Measurements from ENCODE around the gene AP1B1. TPM values are rescaled to one million over a fixed set of nuclear protein-coding genes. Genes with fewer than 3 reads are reported as not detected.
"Not testable (repeated sequence)": the region's sequence is repeated elsewhere in the genome, so short reads cannot be mapped to it uniquely, and the experiment has no call there.

The AP1B1 gene
- total and polyA plus RNA-seq, 2 of the 8 experiments (the other 6 are each of a cell fraction or from before 2014, with no cell fraction given) = 64.2 to 86.8 TPM

GRCh38 chr22:29408940-29409339, 20.6 kb upstream of the AP1B1 start (continued):
- no peak for TF ChIP-seq USF2 (IDR thresholded peaks at IDR 0.05; ENCODE audit: low read length)

GRCh38 chr22:29401538-29401937, 13.2 kb upstream of the AP1B1 start:
- 91% methylated on average over 6 of the region's 6 CpGs; no CpG with 5 or more reads in 1 of the 2 experiments for WGBS, 2 experiments (ENCODE audit: extremely low coverage in 1 of 2, insufficient coverage in 1 of 2, insufficient read length in 1 of 2, insufficient replicate concordance in 2 of 2, low coverage in 1 of 2, low lambda C conversion rate in 2 of 2, missing lambda C conversion rate in 1 of 2)
- H3K56ac ChIP-seq (replicated peaks; ENCODE audit: insufficient read length, low read depth, low read length); H3K79me2 ChIP-seq (ENCODE audit: control insufficient read depth in 1 of 2, insufficient read depth in 2 of 2, low read length in 2 of 2); H2AK5ac ChIP-seq (ENCODE audit: low read depth, low read length); H3K27me3 ChIP-seq (replicated peaks in 1 of 4; ENCODE audit: control insufficient read depth in 3 of 4, extremely low read depth in 1 of 4, insufficient read depth in 3 of 4, low read length in 3 of 4); H3K4ac ChIP-seq (replicated peaks; ENCODE audit: insufficient read length, low read depth, low read length); H3K23me2 ChIP-seq (ENCODE audit: low read depth, low read length); H4K20me1 ChIP-seq (replicated peaks in 1 of 2; ENCODE audit: control insufficient read depth in 1 of 2, insufficient read depth in 2 of 2, low read length in 2 of 2); H3K18ac ChIP-seq (ENCODE audit: extremely low read depth, low read length); H3K36me3 ChIP-seq (ENCODE audit: control insufficient read depth in 2 of 4, insufficient read depth in 4 of 4, low read length in 3 of 4); H3K79me1 ChIP-seq (ENCODE audit: low read depth, low read length); H3K9me3 ChIP-seq (ENCODE audit: insufficient read depth in 2 of 2, low read depth in 1 of 2, low read length in 1 of 2); H2BK15ac ChIP-seq (ENCODE audit: low read length); H3K4me3 ChIP-seq (ENCODE audit: extremely low read depth in 1 of 4, insufficient read depth in 2 of 4, low read depth in 3 of 4, low read length in 4 of 4); H4K91ac ChIP-seq (replicated peaks; ENCODE audit: insufficient read length, low read length); DNase-seq (ENCODE audit: low read depth in 1 of 2, low spot score in 2 of 2); H2BK120ac ChIP-seq (replicated peaks; ENCODE audit: low read depth, low read length); H3K14ac ChIP-seq (ENCODE audit: insufficient read length); FAIRE-seq; H3K4me1 ChIP-seq (replicated peaks in 1 of 4; ENCODE audit: control insufficient read depth in 3 of 4, insufficient read depth in 4 of 4, low read length in 3 of 4); H3K23ac ChIP-seq (ENCODE audit: insufficient read length); H3K27ac ChIP-seq (ENCODE audit: low read depth, low read length); H3K4me2 ChIP-seq (ENCODE audit: insufficient read depth in 1 of 2, low read depth in 2 of 2, low read length in 2 of 2); H2BK5ac ChIP-seq (ENCODE audit: low read depth, low read length); CTCF ChIA-PET (ENCODE audit: partially characterized antibody); H2BK20ac ChIP-seq (ENCODE audit: low read length); H2AFZ ChIP-seq (ENCODE audit: low read length); POLR2A ChIA-PET (ENCODE audit: partially characterized antibody); H3K9ac ChIP-seq (replicated peaks in 1 of 4; ENCODE audit: extremely low read depth in 1 of 4, low read depth in 3 of 4, low read length in 3 of 4); H4K5ac ChIP-seq (ENCODE audit: insufficient read length, low read depth, low read length); H4K8ac ChIP-seq (ENCODE audit: extremely low read depth, insufficient read depth, low read length); H2BK12ac ChIP-seq (ENCODE audit: low read depth, low read length): not testable (repeated sequence)

Measured in H1 (cell line).